Measurements from ENCODE around the gene HOXB4. TPM values are rescaled to one million over a fixed set of nuclear protein-coding genes. Genes with fewer than 3 reads are reported as not detected.

The HOXB4 gene
- total RNA-seq: 10 to 100 TPM in 1 of 3 donors, 1 to 10 TPM in 2; 4.5 to 14.6 (median 5.3) TPM
- long read RNA-seq, donor 1, partial matches to known transcripts: 1 of 6 reads
- long read RNA-seq, donor 1, other reads (novel, unspliced or antisense): 2 of 6 reads
- long read RNA-seq, donor 2: 0 reads

DNA sequence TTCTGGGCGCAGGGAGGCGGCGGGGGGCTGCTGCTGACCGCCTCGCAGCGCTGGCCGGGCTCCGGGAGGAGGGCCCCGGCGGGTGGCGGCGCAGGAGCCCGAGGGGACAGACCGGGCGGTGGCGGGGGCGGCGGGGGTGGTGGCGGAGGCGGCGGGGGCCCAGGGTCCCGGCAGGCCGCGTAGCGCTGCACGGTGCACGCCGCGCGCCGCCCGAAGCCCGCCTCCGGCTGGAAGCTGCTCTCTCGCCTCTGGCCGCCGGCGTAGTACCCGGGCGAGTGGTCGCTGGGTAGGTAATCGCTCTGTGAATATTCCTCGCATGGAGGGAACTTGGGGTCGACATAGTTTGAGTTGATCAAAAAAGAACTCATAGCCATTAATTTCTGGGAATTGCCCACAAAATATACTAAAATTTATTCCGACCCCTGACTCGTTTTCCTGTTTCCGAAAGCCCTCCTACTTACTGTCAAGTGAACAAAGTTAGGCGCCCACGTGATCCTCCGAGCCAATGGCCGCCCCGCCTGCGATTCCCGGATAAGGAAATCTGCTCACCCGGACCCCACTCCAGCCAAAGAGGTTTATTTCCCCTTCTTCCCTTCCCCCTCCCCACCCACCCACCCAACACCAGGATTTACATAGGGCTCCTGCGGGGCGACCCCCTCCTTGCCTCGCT is at the start of gene HOXB4:
Gene HOXB4, minus strand, starts transcription at position 405 of the 670 bp plus-strand sequence. Its CDS starts 31 bp downstream, at position 374.
- intact Hi-C loops (cut with DNase I, micrococcal nuclease): no loop called here
- H3K36me3 ChIP-seq (ENCODE audit: low read depth): no peaks in the 10 kb centered on the region
- no peaks in the 10 kb centered on the region for H3K9me3 ChIP-seq
- DNase-seq: peak; percentile 77 to 88 (median 85)
- TF ChIP-seq, protein P1, sequence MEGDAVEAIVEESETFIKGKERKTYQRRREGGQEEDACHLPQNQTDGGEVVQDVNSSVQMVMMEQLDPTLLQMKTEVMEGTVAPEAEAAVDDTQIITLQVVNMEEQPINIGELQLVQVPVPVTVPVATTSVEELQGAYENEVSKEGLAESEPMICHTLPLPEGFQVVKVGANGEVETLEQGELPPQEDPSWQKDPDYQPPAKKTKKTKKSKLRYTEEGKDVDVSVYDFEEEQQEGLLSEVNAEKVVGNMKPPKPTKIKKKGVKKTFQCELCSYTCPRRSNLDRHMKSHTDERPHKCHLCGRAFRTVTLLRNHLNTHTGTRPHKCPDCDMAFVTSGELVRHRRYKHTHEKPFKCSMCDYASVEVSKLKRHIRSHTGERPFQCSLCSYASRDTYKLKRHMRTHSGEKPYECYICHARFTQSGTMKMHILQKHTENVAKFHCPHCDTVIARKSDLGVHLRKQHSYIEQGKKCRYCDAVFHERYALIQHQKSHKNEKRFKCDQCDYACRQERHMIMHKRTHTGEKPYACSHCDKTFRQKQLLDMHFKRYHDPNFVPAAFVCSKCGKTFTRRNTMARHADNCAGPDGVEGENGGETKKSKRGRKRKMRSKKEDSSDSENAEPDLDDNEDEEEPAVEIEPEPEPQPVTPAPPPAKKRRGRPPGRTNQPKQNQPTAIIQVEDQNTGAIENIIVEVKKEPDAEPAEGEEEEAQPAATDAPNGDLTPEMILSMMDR (IDR thresholded peaks at IDR 0.05): no peak
- peaks cover 57% of the 10 kb centered on the region for H3K4me1 ChIP-seq (ENCODE audit: low read depth)
- peak within 1 kb of the TSS; percentile 2 for H3K4me3 ChIP-seq
- ATAC-seq: peak; percentile 35

DNA sequence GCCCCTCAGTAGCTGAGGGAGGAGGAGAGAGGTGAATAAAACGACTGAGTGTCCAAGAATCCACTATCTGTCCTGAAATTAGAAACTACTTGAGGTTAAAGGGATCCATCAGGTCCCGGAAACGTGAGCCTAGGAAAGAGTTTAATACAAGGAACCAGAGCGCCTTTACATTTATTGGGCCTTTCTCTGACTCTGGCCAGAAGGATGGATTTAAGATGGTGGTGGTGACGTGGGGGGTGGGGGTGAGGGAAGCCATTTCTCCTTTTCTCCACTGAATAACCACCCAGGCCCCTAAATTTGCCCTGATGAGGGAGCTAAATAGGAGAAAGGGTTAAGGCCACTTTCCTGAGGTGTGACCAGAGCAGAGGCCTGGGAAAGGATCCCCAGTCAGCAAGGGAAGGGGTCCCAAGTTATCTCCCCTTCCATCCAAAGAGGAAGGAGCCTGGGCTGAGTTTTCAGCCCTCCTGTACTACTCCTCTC is 49.0 kb upstream of the HOXB4 start:
- ATAC-seq (no peak), DNase-seq (peak in 1 of 3 donors; percentile 32)
- Histone ChIP-seq H3K4me1 (ENCODE audit: low read depth) (peaks cover 29% of the 10 kb centered on the region), H3K9me3 (no peaks in the 10 kb centered on the region), H3K36me3 (ENCODE audit: low read depth) (no peaks in the 10 kb centered on the region), H3K4me3 (no peak overlapping the region)
- intact Hi-C loops (cut with DNase I, micrococcal nuclease): loop anchor here in 1 of 2 donors (10.0 kb wide), 1 partner anchor 292 kb away; no protein-coding TSS in a partner anchor
- TF ChIP-seq, protein P1 (IDR thresholded peaks at IDR 0.05): no peak

DNA sequence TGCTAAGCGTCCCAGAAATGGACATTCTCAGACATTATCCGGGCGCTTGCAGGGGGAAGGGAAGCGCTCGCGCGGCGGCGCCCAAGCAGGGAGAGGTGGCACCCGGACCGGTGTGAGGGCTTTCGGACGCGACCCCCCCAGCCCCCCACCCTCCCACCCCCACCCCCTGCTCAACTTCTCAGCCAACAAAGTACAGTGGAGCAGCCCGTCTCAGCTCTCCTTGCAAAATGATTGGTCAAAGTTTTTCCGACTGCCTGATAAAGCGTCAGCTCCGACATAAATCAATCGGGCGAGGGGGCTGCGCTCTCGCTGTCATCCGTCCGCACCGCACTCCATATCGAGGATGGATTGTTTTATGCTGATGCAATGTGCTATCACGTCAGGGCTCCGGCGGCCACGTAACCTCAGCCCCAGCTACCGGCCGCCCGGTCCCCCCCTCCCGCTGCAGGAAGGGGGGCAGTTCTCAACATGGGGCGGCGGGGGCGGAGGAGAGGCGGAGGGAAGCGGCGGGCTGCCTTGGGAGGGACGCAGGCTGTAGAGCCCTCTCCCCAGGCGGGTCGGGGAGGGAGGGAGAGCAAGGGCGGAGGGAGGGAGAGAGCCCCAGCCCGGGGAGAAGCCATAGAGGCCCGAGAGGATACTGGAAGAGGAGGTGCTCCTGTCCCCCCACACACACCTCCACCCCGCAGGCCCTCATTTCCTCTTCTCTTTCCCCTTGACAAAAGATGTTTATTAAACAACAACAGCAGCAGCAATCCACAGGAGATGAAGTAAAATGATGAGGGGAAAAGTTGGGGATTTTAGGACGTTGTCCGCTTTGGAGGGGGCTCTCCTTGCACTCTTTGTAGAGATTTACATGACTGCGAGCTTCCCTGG is 48.3 kb upstream of the HOXB4 start, which contains the start of gene HOXB9:
Gene HOXB9, minus strand, starts transcription at position 114 of the 873 bp plus-strand sequence. Its CDS starts 89 bp downstream, at position 25.
- peak; percentile 82 to 91 (median 84) for DNase-seq
- intact Hi-C loops (cut with DNase I, micrococcal nuclease): loop anchor here in 1 of 2 donors (10.0 kb wide), 1 partner anchor 292 kb away; no protein-coding TSS in a partner anchor
- TF ChIP-seq, protein P1 (IDR thresholded peaks at IDR 0.05): no peak
- Histone ChIP-seq H3K9me3 (no peaks in the 10 kb centered on the region), H3K4me3 (peak within 1 kb of the TSS; percentile 26), H3K4me1 (ENCODE audit: low read depth) (peaks cover 36% of the 10 kb centered on the region), H3K36me3 (ENCODE audit: low read depth) (no peaks in the 10 kb centered on the region)
- ATAC-seq: peak; percentile 36

DNA sequence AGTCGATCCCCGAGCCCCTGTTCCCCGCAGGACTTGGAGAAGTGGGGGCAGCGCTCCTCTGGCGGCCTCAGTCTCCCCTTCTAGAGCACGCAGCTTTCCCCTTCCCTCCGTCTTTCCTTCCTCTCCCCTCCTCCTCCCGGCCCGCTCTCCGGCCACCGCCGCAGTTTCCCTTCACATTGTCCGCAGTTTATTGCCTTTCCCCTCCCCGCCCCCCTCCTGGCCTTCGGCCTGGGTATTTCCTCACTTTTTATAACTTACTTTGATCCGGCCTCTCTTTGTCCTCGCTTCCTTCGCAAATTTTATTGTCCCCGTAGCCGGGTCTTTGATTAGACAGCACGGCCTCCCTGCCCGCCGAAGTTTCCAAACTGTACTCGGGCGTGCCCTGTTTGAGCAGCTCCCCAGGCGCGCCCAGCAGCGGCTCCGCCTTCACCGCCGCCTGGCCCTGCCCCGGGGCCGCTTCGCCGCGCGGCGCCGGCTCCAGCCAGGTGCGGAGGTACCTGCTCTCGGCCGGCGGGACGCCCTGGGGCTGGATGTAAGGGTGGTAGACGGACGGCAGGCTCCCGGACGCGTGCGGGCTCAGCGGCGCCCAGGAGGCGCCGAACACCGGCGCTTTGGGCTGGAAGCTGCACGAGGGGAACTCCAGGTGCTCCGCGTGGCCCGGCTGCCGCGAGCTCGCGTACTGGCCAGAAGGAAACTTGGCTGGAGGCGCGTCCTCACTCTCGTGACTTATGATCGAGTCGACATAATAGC is 47.5 kb upstream of the HOXB4 start:
- H3K4me1 ChIP-seq (ENCODE audit: low read depth): peaks cover 38% of the 10 kb centered on the region

More for the DNA sequence above, 47.5 kb upstream of the HOXB4 start:
- peak overlapping the region; percentile 26 for H3K4me3 ChIP-seq
- DNase-seq (peak; percentile 89 to 92 (median 90)), ATAC-seq (peak; percentile 77)
- no peaks in the 10 kb centered on the region for H3K9me3 ChIP-seq
- TF ChIP-seq, protein P1 (IDR thresholded peaks at IDR 0.05): no peak
- intact Hi-C loops (cut with DNase I, micrococcal nuclease): loop anchor here in 1 of 2 donors (10.0 kb wide), 1 partner anchor 291 kb away; no protein-coding TSS in a partner anchor
- H3K36me3 ChIP-seq (ENCODE audit: low read depth): no peaks in the 10 kb centered on the region

Measured in mucosa of descending colon (tissue), 3 donors.